PC-3 (cell line): ENCODE results near the gene RAB4A. TPM values are rescaled to one million over a fixed set of nuclear protein-coding genes. Genes with fewer than 3 reads are reported as not detected.

Source experiments
- ATAC-seq: fragments of 200-7000 bp; cut with Tn5 transposase; 2 replicates; pipeline ENCODE4 v1.9.1; 2020; ENCODE audit warnings: mild to moderate bottlenecking, moderate library complexity
- BruUV-seq: library from RNA; stranded (reverse); fragments of 400-500 nt; replicated peaks from 2 replicates; lab custom pipeline; 2021; lab: Mats Ljungman, UMichigan
- CTCF ChIA-PET: fragments of 300-600 bp; sonication (Branson Sonifier 250); formaldehyde crosslinking; loops from one replicate; lab custom pipeline; 2022; ENCODE audit warnings: antibody characterized with exemption; lab: Charles Lee
- POLR2A ChIA-PET: fragments of 300-600 bp; sonication (Branson Sonifier 250); formaldehyde crosslinking; loops from one replicate; lab custom pipeline; 2022; ENCODE audit warnings: antibody characterized with exemption; ENCODE audit not compliant: unreplicated experiment; lab: Charles Lee
- DNase-seq: peaks from one replicate; pipeline ENCODE4 v3.0.0-alpha.2; 2015
- H2AFZ ChIP-seq: fragments of 300-600 bp; sonication (generic); 2 replicates; pipeline ENCODE4 v1.6.0; 2016; ENCODE audit warnings: antibody characterized with exemption, low read length
- H3F3A ChIP-seq: fragments of 300-600 bp; sonication (generic); one replicate; pipeline ENCODE4 v1.6.0; 2017; ENCODE audit warnings: antibody characterized with exemption, low read length, control low read depth, mild to moderate bottlenecking; ENCODE audit not compliant: unreplicated experiment
- H3K27ac ChIP-seq: fragments of 300-600 bp; sonication (generic); 2 replicates; pipeline ENCODE4 v1.5.1; 2016; ENCODE audit warnings: mild to moderate bottlenecking, low read length
- H3K27me3 ChIP-seq: fragments of 300-600 bp; sonication (generic); 2 replicates; pipeline ENCODE4 v1.6.1; 2016; ENCODE audit warnings: low read length, mixed read lengths
- H3K36me3 ChIP-seq: fragments of 300-600 bp; sonication (generic); 2 replicates; pipeline ENCODE4 v1.6.1; 2016; ENCODE audit warnings: low read depth, mixed run types, low read length, mixed read lengths
- H3K4me1 ChIP-seq: fragments of 300-600 bp; sonication (generic); 2 replicates; pipeline ENCODE4 v1.5.1; 2016; ENCODE audit warnings: low read length; ENCODE audit not compliant: insufficient read depth
- H3K4me2 ChIP-seq: fragments of 300-600 bp; sonication (generic); 2 replicates; pipeline ENCODE4 v1.6.0; 2016; ENCODE audit warnings: low read length
- H3K4me3 ChIP-seq: fragments of 300-600 bp; sonication (generic); 2 replicates; pipeline ENCODE4 v1.5.1; 2016; ENCODE audit warnings: mild to moderate bottlenecking, low read length, mixed read lengths
- H3K79me2 ChIP-seq: fragments of 300-600 bp; sonication (generic); 2 replicates; pipeline ENCODE4 v1.6.1; 2017; ENCODE audit warnings: low read length, mixed read lengths
- H3K9ac ChIP-seq: fragments of 300-600 bp; sonication (generic); 2 replicates; pipeline ENCODE4 v1.6.0; 2016; ENCODE audit warnings: mild to moderate bottlenecking, low read length
- H3K9me2 ChIP-seq: fragments of 300-600 bp; sonication (generic); replicated peaks from 2 replicates; pipeline ENCODE4 v1.6.1; 2016; ENCODE audit warnings: mixed run types, low read length, mixed read lengths
- H3K9me3 ChIP-seq: fragments of 300-600 bp; sonication (generic); 2 replicates; pipeline ENCODE4 v1.6.1; 2016; ENCODE audit warnings: low read length, mixed read lengths
- H4K20me1 ChIP-seq: fragments of 300-600 bp; sonication (generic); 2 replicates; pipeline ENCODE4 v1.6.1; 2016; ENCODE audit warnings: low read length, mixed read lengths
- CTCF ChIP-seq: fragments of 300-600 bp; sonication (generic); conservative IDR thresholded peaks from 2 replicates; pipeline ENCODE4 v1.5.1; 2017; ENCODE audit warnings: antibody characterized with exemption, low read depth, mild to moderate bottlenecking, low read length
- EZH2 ChIP-seq: fragments of 300-600 bp; sonication (generic); IDR thresholded peaks from one replicate; pipeline ENCODE4 v1.6.1; 2017; ENCODE audit warnings: antibody characterized with exemption, mild to moderate bottlenecking, low read length; ENCODE audit not compliant: unreplicated experiment
- EZH2phosphoT487 ChIP-seq: fragments of 300-600 bp; sonication (generic); IDR thresholded peaks from 2 replicates; pipeline ENCODE4 v1.6.1; 2018; ENCODE audit warnings: mild to moderate bottlenecking, antibody characterized with exemption, low read length, borderline replicate concordance
- intact Hi-C: fragments of 100-400 bp; cut with micrococcal nuclease; formaldehyde crosslinking; loops from 2 replicates; pipeline ENCODE4 v1.9.0; 2023
- total RNA-seq: library from RNA; depleted of rRNA; stranded (reverse); fragments of >200 nt; gene quantifications from 2 replicates; pipeline ENCODE4 v1.2.3, GENCODE V29; 2014

Gene RAB4A
- total RNA-seq, 1 experiment from 2014 or later: 67.0 TPM

GRCh38 chr1:229328598-229329362 is 57.9 kb downstream of the RAB4A start:
- Histone ChIP-seq H3F3A (no peaks in the 10 kb centered on the region), H2AFZ (no peak overlapping the region), H3K27ac (no peak overlapping the region), H3K9me2 (no peaks in the 10 kb centered on the region), H3K36me3 (peaks cover 20% of the 10 kb centered on the region), H3K79me2 (no peaks in the 10 kb centered on the region), H3K4me3 (no peak overlapping the region), H3K9ac (no peak overlapping the region), H3K4me2 (no peak overlapping the region), H3K9me3 (no peaks in the 10 kb centered on the region), H3K4me1 (no peaks in the 10 kb centered on the region), H3K27me3 (no peaks in the 10 kb centered on the region), H4K20me1 (no peaks in the 10 kb centered on the region)
- intact Hi-C loops: no loop called here
- BruUV-seq: no TSS peak
- DNase-seq (no peak), ATAC-seq (no peak)
- no peak for TF ChIP-seq CTCF
- TF ChIP-seq EZH2phosphoT487: no peak
- no peak for TF ChIP-seq EZH2
- POLR2A ChIA-PET: no interaction called here
- CTCF ChIA-PET: no interaction called here

GRCh38 chr1:229334269-229334668 is 63.4 kb downstream of the RAB4A start:
- Histone ChIP-seq H3K9me3 (no peaks in the 10 kb centered on the region), H3K4me3 (no peak overlapping the region), H3K4me1 (peaks cover 2% of the 10 kb centered on the region), H2AFZ (no peak overlapping the region), H3K4me2 (no peak overlapping the region), H3K9ac (no peak overlapping the region), H3K79me2 (peaks cover 40% of the 10 kb centered on the region), H3K36me3 (no peaks in the 10 kb centered on the region), H3K27me3 (no peaks in the 10 kb centered on the region), H3K9me2 (no peaks in the 10 kb centered on the region), H4K20me1 (no peaks in the 10 kb centered on the region), H3K27ac (no peak overlapping the region), H3F3A (no peaks in the 10 kb centered on the region)
- intact Hi-C loops: no loop called here
- no TSS peak for BruUV-seq
- CTCF ChIA-PET: no interaction called here
- POLR2A ChIA-PET: no interaction called here
- no peak for DNase-seq
- no peak for TF ChIP-seq CTCF
- TF ChIP-seq EZH2: no peak
- no peak for ATAC-seq

- no peak overlapping the region for H3K27ac ChIP-seq
- ATAC-seq: no peak
- H3K4me2 ChIP-seq: no peak overlapping the region
- peaks cover 7% of the 10 kb centered on the region for H3K4me1 ChIP-seq
- H3F3A ChIP-seq: no peaks in the 10 kb centered on the region
- BruUV-seq: no TSS peak
- peaks cover 44% of the 10 kb centered on the region for H3K79me2 ChIP-seq
- intact Hi-C loops: no loop called here
- H3K4me3 ChIP-seq: no peak overlapping the region
- ChIA-PET POLR2A (no interaction called here), CTCF (no interaction called here)
- H3K27me3 ChIP-seq: no peaks in the 10 kb centered on the region
- H2AFZ ChIP-seq: no peak overlapping the region
- no peaks in the 10 kb centered on the region for H3K36me3 ChIP-seq
- DNase-seq: no peak
- no peaks in the 10 kb centered on the region for H3K9me2 ChIP-seq
- H4K20me1 ChIP-seq: no peaks in the 10 kb centered on the region
- TF ChIP-seq CTCF: no peak
- TF ChIP-seq EZH2: no peak
- no peak for TF ChIP-seq EZH2phosphoT487
- no peak overlapping the region for H3K9ac ChIP-seq
- no peaks in the 10 kb centered on the region for H3K9me3 ChIP-seq
Observed at GRCh38 chr1:229334716-229335115, 63.8 kb downstream of the RAB4A start.
